ENCODE results near the gene NCKAP1. TPM values are rescaled to one million over a fixed set of nuclear protein-coding genes. Genes with fewer than 3 reads are reported as not detected.
A peak's percentile ranks its signal among the peaks of the same experiment; 100 is the strongest.
"Not testable (repeated sequence)": the region's sequence is repeated elsewhere in the genome, so short reads cannot be mapped to it uniquely, and the experiment has no call there.

The NCKAP1 gene
- total RNA-seq, 1 donor from 2014 or later, result 153 TPM

DNA sequence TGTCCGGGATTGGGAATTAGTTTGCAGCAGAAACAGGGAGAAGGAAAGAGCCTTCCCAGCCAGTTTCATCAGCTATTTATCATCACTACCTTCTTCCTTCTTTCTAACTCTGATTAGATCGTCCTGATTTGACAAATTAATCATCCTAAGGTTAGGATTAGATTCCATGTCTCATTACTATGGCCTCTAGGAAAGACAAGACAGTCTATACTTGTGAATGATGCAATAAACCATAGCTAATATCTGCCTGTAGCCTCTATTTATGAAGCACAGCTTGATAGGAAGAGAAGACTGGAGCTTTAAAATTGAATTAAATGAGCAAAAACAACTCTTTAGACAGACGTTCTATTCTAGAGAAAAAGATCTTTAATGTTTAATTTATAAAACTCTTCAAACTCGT, 146.6 kb downstream of the NCKAP1 start:
- no peak for DNase-seq (ENCODE audit: low spot score)
- intact Hi-C loops (cut with DNase I), result no loop called here

DNA sequence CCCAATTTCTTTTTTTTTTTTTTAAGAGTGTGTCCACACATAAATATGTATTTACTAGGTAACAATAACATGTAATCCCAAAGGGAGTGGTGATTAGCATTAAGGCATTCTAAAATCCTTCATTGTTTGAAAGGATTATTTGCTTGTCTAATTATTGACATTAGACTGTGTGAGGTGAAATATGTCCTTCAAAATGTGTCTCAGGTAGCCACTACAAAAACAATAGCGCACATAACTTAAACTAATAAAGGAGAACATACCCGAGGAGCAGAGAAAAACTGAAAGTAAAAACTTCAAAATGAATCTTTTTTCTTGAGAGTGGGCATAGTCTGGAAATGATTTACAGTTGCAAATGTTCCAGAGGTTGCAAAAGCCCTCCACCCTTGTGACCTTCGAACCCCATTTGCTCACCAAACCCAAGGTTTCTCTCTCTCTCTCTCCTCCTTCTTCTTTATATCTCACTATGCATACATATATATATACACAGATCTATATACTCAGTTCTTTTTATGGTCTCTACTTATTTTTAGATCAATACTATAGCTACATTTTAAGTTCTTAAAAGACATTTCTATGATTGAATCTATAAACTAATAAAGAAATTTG, 147.4 kb downstream of the NCKAP1 start:
- intact Hi-C loops (cut with DNase I), result no loop called here
- no peak for DNase-seq (ENCODE audit: low spot score)

DNA sequence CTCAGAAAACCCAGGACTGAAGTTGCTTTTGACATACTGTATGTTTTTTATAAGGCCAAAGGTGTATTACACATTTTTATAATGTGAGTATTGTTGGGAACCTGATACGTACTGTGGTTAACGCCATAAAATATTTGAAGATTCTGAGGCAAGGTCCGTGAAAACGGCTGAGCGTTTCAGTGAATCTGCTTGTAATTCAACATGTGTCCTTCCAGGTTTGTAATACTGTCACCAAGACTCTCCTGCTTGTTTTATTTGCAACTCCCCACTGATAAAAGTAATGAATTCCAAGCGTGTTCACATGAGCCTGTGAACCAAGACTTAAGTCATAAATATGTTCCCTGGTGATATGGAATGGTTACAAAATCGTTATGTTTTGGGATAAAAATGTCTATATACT, 148.0 kb downstream of the NCKAP1 start:
- intact Hi-C loops (cut with DNase I), result no loop called here
- DNase-seq (ENCODE audit: low spot score), result no peak

DNA sequence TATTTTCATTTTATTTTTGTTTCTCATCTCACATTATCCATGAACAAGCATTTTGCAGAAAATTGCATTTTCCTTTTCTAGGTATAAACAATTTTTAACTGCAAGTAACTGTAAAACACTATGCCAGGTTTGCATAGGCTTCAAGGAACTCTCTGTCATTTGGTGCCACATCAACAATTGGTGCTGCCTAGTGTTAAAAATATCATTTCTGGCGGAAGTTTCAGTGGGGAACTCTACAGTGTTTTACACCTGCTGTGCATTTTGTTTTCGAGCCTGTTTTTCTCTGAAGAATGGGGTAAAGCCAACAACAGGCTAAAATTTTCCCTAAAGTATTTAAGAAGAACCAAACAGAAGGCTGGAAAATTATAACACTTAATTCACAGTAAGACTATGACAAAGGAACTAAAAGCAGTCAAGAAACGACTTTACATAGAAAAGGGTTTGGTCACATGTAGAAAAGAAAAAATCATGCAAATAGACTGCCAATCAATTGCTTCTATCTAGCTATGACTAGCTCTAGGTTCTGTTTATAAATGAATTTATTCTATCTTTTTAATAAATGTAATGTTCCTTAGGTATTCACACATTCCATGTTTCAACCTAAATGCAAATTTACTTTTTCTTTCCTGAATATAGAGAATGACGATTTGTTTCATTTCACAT, 150.4 kb downstream of the NCKAP1 start:
- intact Hi-C loops (cut with DNase I), result no loop called here
- DNase-seq (ENCODE audit: low spot score), result no peak

DNA sequence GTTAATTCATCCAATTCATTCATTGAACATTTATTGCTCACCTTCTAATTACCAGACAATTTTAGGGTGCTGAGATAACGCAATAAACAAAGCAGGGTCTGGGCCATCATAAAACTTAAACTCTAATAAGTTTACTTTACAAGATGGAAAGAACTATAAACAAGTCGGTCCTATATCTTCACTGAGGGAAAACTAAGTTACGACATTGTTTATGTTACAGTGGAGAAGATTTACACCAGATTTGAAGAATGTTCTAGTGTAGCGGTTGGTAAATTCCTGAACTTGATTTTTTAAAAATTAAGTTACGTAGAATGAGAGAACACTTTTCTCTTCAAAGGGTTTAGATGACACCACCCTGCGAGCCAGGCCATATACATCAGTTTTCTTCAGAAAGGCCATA, 151.2 kb downstream of the NCKAP1 start:
- intact Hi-C loops (cut with DNase I), result no loop called here
- DNase-seq (ENCODE audit: low spot score), result no peak

DNA sequence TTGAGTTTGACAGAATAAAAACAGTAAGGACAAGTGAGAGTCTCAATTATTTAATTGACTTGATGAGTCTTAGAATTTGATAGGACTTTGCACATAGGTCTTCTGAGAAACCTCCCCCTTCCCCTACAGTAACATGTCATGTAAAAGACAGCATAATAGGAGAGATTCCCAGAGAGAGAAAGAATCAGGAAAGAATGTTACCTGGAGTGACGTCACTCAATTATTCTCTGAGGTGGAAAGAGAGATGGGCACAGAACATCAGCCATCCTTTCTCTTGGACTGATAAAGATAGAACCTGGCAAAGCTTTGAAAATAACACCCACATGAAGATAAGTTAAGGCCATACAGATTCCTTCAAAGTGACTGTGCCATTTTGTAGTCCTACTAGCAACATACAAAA, 152.5 kb downstream of the NCKAP1 start:
- intact Hi-C loops (cut with DNase I), result no loop called here
- no peak for DNase-seq (ENCODE audit: low spot score)

DNA sequence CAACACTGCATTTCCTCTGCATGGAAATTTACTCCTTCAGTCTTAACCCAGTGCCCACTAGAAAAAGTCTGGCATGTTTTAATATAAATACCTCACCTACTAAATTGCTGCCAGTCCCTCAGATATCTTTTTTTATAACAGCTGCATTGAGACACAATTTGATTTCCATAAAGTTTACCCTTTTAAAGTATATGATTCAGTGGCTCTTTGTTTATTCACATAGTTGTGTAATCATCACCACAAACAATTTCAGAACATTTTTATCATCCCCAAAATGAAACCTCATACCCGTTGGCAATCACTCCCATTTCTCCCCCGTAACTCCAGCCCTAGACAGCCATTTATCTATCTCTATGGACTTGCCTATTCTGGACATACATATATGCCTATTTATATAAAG, 154.8 kb downstream of the NCKAP1 start:
- no peak for DNase-seq (ENCODE audit: low spot score)
- intact Hi-C loops (cut with DNase I), result no loop called here

DNA sequence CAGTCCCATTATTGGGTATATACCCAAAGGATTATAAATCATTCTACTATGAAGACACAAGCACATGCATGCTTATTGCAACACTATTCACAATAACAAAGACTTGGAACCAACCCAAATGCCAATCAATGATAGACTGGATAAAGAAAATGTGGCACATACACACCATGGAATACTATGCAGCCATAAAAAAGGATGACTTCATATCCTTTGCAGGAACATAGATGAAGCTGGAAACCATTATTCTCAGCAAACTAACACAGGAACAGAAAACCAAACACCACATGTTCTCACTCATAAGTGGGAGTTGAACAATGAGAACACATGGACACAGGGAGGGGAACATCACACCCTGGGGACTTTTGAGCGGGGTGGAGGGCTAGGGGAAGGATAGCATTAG, 158.2 kb downstream of the NCKAP1 start:
- intact Hi-C loops (cut with DNase I); DNase-seq (ENCODE audit: low spot score): not testable (repeated sequence)

DNA sequence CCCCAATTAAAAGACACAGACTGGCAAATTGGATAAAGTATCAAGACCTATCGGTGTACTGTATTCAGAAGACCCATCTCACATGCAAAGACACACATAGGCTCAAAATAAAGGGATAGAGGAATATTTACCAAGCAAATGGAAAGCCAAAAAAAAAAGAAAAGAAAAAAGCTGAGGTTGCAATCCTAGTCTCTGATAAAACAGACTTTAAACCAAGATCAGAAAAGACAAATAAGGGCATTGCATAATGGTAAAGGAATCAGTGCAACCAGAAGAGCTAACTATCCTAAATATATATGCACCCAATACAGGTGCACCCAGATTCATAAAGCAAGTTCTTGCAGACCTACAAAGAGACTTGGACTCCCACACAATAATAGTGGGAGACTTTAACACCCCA, 161.6 kb downstream of the NCKAP1 start:
- DNase-seq (ENCODE audit: low spot score); intact Hi-C loops (cut with DNase I): not testable (repeated sequence)

DNA sequence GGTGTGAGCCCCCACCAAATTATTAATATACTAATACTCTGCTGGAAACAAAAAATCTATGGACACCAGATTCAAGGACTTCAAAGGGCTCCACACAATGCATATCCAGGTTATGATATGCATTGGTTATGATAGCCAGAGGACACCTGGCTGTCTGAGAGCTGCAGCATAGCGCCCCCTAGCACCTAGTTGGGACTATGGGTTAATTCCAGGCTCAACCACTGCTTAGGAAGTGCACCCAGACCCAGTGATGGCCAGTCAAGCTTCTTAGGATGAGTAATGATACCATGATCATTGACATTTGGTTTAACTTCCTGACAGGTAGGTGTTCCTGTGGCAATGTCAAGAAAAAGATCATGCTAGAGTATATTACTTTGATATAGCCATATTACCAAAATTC, 168.0 kb downstream of the NCKAP1 start:
- no peak for DNase-seq (ENCODE audit: low spot score)

DNA sequence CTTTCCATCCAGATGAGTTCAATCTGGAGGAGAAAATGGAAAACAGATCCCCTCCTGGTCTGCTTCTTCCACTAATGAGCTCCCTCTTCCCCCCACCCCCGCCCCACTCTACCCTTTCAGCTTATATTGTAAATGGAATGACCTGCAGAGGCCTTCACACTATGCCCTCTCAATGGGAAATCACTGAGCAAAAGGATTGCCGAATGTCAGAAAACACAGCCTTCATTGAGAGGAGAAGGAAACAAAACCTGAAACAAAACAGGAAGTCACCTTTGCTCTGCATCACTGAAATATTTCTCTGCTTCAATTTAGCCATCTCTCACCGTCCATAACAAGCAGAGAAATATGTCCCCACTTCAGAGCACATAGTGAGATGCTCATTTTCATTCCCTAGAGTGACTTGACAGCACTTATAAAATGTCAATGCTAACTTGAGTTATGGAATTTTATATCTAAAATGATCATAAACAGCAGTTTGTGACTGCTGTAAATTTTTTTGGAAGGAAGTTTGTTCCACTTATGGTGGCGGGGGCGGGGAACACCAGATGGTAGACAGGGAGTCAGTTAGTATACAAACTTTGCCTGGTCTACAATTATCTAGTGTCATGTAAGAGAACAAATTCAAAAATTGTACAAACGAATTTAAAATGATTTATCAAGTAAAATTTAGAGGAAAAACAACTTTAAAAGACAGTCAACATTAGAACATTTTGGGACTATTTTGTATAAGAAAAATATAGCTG, 170.0 kb downstream of the NCKAP1 start:
- no peak for DNase-seq (ENCODE audit: low spot score)
- intact Hi-C loops (cut with DNase I), result no loop called here

More for the DNA sequence above, 168.0 kb downstream of the NCKAP1 start:
- intact Hi-C loops (cut with DNase I), result no loop called here

DNA sequence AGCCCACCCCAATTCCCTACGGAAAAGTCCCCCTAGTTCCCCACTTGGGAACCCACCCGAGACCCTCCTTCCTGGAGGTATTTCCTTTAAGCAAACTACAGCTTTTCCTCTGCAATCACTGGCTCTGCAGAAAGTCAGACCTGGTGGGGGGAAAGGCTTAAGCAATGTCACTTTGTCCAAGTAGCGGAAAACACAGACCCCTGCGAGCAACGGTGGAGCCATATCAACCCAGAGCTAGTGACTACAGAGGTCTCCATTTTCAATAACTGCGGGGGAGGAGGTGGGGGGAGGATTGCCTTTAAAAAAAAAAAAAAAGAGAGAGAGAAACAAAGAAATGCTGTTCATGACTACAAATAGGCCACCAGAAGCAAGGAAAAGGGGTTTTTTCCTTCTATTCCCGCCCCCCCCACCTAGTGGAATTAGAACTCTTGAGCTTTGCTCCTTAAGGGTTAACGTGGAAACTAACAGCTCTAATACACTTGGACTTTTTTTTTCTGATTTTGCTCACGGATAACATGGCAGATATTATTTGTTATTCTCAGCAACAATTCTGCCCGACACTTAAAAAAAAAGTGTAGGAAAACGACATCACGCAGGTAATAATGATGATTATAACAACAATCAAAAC, 170.7 kb downstream of the NCKAP1 start:
- DNase-seq (ENCODE audit: low spot score), result no peak
- intact Hi-C loops (cut with DNase I), result no loop called here

DNA sequence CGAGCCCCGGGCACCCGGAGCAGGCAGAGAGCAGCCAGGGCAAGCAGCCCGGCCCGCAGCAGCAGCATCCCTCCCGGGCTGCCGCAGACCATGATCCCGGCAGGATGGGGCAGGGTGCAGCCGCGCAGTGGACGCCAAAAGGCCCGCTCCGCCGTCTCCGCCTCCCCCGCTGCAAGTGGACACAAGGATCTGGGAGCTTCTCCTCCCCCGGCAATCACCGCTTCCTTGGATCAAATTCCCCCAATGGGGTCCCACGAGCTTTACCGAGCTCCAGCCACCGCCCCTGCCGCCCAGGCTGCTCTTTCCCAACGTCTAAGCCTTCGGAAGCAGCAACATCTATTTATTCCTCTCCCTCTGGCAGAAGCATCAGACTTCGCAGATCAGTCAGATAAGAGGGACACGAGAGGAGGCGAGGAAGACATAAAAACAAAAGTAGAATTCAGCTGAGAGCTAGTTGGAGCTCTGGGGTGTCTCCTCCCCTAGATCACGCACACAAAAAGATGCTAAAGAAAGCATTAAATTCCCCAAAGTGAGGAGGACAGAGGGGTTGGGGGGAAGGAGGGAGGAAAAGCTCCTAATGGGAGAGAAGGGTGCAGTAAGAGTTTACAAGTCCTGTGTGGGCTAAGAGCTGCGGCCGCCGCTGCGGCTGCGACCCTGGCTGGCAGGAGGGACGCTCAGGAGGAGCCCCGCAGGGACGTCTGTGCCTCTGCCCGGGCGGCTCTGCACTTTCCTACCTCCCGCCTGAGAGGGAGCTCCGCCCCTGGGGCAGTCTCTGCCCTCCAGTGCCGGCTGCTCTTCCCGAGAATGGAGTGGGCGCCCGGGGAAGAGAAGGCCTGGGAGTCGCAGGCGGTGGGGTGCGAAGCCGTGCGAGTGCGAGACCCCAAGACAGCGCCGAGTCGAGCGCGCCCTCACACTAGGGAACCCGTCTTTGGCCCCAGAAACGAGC, 171.5 kb downstream of the NCKAP1 start, which contains the start of gene FRZB:
FRZB (minus strand) TSS at position 177 of the 946 bp plus-strand sequence; CDS start at position 92, 85 bp downstream.
- intact Hi-C loops (cut with DNase I), result no loop called here
- peak; percentile 78 for DNase-seq (ENCODE audit: low spot score)

DNA sequence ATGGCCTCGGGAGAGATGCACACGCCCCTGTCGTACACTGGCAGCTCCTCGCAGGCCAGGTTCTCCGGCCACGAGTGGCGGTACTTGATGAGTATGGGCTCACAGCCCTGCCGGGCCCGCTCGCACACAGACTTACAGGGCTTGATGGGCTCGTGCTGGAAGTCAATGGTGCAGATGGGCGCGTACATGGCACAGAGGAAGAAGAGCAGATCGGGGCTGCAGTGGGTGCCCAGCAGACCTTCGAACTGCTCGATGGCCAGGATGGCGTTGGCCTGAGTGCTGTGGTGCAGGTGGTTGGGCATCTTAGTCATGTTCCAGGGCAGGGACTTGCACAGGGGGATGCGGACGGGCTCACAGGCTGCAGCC, 172.2 kb downstream of the NCKAP1 start:
- DNase-seq (ENCODE audit: low spot score), result no peak
- intact Hi-C loops (cut with DNase I), result no loop called here

DNA sequence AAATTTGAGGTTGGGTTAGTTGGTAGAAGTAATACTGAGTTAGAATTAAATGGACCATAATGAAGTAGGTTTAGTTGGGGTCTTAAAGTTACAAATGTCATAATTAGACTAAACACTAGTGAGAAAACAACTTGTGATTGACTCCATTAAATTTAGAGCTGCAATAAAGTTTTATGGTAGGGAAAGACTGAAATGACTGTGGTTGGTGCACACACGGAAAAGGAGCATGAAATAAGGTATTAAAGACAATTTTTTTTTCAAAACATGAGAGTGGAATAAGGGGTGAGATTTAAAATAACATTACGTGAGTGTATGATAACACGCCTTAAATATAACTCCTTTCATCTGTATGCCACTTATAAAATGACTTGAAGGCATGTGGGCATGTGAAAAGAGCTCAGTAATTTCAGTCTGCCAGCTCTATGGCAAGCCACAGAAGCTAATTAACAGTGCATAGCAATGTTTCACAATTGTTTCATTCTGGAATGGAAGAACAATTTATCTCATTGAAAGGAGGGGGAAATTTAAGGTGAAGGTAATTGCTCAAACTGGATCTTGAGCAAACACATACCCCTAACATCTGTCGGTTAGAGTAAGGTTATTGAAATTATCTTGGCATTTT, 173.2 kb downstream of the NCKAP1 start:
- intact Hi-C loops (cut with DNase I), result no loop called here
- DNase-seq (ENCODE audit: low spot score), result no peak

DNA sequence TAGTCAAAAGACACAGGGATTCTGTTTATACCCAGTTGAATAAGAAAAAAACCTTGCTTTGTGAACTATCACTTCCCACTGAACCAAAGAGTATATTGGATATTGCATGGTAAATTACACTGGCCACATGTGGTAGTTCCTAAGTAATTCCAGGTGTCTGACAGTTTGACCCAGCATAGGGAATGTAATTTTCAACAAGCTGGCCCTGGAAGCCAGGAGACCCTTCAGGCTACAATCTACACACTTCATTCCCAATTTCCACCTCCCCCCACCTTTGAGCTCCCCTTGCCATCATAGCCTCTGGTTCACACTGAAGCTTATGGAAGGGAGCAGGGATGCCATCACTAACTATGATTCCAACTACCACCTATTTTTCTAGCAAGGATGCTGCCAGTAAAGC, 174.6 kb downstream of the NCKAP1 start:
- DNase-seq (ENCODE audit: low spot score), result no peak
- intact Hi-C loops (cut with DNase I), result no loop called here

DNA sequence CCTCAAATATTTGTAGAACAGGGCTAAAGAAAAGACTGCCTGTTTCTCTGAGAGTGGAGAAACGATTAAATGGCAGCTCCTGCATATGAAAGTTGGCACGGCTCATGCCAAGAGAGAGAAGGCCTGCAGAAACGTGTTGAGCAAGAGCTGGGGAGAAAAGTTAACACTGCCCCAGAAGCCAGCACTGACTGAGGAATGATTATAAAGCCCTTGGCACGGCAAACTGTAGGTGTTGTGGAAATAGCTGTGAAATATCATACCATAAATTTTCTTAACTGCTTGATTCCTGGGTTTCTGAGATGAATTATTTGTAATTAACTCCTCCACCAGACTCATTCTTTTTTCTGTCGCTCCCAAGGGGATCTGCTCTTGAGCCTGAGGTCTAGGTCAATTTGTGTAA, 176.2 kb downstream of the NCKAP1 start:
- no peak for DNase-seq (ENCODE audit: low spot score)
- intact Hi-C loops (cut with DNase I), result no loop called here

DNA sequence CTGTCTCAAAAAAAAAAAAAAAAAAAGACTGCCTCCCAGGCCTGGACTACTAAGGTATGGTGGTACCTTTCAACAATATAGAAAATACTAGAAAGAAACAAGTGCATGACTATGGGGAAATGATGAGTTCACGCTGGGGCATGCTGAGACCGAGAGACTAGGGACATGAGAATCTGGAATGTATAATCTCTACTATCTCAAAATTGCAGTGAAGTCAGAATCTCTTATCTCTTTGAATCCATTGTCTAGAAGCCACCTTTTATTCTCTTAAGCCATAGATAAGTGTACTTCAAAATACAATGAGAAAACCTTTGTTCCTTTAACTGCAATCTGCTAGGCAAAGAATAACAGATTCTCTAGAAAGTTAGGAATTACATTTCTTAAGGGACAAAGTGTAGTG, 177.4 kb downstream of the NCKAP1 start:
- intact Hi-C loops (cut with DNase I), result no loop called here
- no peak for DNase-seq (ENCODE audit: low spot score)

Measured in cardiac septum (tissue), 1 donor.